ENCODE results near the gene PTGES3. TPM values are rescaled to one million over a fixed set of nuclear protein-coding genes. Genes with fewer than 3 reads are reported as not detected.
A peak's percentile ranks its signal among the peaks of the same experiment; 100 is the strongest.

PTGES3 gene
- polyA plus RNA-seq, 1 donor from 2014 or later, result 109 TPM

- peak overlapping the region; percentile 14 for H2AFZ ChIP-seq (ENCODE audit: low read depth, low read length)
- peak overlapping the region; percentile 44 for H3K4me2 ChIP-seq (ENCODE audit: low read length)
- H3K9me2 ChIP-seq (ENCODE audit: insufficient read depth, low read length), result no peaks in the 10 kb centered on the region
- H3K27ac ChIP-seq (ENCODE audit: low read length), result peak overlapping the region; percentile 60
- peaks cover 9% of the 10 kb centered on the region for H3F3A ChIP-seq (ENCODE audit: insufficient read depth, low read length, poor library complexity, severe bottlenecking)
- no peaks in the 10 kb centered on the region for H3K27me3 ChIP-seq (ENCODE audit: insufficient read depth, low read depth, low read length)
- H3K9me3 ChIP-seq (ENCODE audit: low read length), result no peaks in the 10 kb centered on the region
- H3K79me2 ChIP-seq (replicated peaks; ENCODE audit: insufficient read depth, low read length), result no peaks in the 10 kb centered on the region
- TF ChIP-seq RAD21 (conservative IDR thresholded peaks at IDR 0.05) (peak; percentile 73), POLR2AphosphoS5 (IDR thresholded peaks at IDR 0.05) (no peak), TAF1 (IDR thresholded peaks at IDR 0.05; ENCODE audit: low read depth) (no peak), EZH2 (IDR thresholded peaks at IDR 0.05; ENCODE audit: borderline replicate concordance, insufficient read depth, low read length, poor library complexity, severe bottlenecking) (no peak), SMC3 (conservative IDR thresholded peaks at IDR 0.05; ENCODE audit: poor library complexity) (peak; percentile 78), EP300 (conservative IDR thresholded peaks at IDR 0.05; ENCODE audit: poor library complexity, severe bottlenecking) (peak; percentile 16), MXI1 (conservative IDR thresholded peaks at IDR 0.05; ENCODE audit: poor library complexity, severe bottlenecking) (no peak)
- TF ChIP-seq, protein P1, sequence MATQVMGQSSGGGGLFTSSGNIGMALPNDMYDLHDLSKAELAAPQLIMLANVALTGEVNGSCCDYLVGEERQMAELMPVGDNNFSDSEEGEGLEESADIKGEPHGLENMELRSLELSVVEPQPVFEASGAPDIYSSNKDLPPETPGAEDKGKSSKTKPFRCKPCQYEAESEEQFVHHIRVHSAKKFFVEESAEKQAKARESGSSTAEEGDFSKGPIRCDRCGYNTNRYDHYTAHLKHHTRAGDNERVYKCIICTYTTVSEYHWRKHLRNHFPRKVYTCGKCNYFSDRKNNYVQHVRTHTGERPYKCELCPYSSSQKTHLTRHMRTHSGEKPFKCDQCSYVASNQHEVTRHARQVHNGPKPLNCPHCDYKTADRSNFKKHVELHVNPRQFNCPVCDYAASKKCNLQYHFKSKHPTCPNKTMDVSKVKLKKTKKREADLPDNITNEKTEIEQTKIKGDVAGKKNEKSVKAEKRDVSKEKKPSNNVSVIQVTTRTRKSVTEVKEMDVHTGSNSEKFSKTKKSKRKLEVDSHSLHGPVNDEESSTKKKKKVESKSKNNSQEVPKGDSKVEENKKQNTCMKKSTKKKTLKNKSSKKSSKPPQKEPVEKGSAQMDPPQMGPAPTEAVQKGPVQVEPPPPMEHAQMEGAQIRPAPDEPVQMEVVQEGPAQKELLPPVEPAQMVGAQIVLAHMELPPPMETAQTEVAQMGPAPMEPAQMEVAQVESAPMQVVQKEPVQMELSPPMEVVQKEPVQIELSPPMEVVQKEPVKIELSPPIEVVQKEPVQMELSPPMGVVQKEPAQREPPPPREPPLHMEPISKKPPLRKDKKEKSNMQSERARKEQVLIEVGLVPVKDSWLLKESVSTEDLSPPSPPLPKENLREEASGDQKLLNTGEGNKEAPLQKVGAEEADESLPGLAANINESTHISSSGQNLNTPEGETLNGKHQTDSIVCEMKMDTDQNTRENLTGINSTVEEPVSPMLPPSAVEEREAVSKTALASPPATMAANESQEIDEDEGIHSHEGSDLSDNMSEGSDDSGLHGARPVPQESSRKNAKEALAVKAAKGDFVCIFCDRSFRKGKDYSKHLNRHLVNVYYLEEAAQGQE (IDR thresholded peaks at IDR 0.05; ENCODE audit: borderline replicate concordance), result no peak
- TF ChIP-seq, protein P2, sequence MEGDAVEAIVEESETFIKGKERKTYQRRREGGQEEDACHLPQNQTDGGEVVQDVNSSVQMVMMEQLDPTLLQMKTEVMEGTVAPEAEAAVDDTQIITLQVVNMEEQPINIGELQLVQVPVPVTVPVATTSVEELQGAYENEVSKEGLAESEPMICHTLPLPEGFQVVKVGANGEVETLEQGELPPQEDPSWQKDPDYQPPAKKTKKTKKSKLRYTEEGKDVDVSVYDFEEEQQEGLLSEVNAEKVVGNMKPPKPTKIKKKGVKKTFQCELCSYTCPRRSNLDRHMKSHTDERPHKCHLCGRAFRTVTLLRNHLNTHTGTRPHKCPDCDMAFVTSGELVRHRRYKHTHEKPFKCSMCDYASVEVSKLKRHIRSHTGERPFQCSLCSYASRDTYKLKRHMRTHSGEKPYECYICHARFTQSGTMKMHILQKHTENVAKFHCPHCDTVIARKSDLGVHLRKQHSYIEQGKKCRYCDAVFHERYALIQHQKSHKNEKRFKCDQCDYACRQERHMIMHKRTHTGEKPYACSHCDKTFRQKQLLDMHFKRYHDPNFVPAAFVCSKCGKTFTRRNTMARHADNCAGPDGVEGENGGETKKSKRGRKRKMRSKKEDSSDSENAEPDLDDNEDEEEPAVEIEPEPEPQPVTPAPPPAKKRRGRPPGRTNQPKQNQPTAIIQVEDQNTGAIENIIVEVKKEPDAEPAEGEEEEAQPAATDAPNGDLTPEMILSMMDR (IDR thresholded peaks at IDR 0.05; ENCODE audit: poor library complexity, severe bottlenecking), result peak; percentile 87
- H3K9ac ChIP-seq (ENCODE audit: low read length), result peak overlapping the region; percentile 77
- no peaks in the 10 kb centered on the region for H3K36me3 ChIP-seq (ENCODE audit: insufficient read depth, low read length)
- H4K20me1 ChIP-seq (ENCODE audit: insufficient read depth), result no peaks in the 10 kb centered on the region
- peak overlapping the region; percentile 71 for H3K4me3 ChIP-seq (ENCODE audit: low read length)
Observed at GRCh38 chr12:56636675-56637540, 51.2 kb downstream of the PTGES3 start.

GRCh38 chr12:56635806-56636674, 52.0 kb downstream of the PTGES3 start:
- peak overlapping the region; percentile 14 for H2AFZ ChIP-seq (ENCODE audit: low read depth, low read length)
- no peaks in the 10 kb centered on the region for H3K79me2 ChIP-seq (replicated peaks; ENCODE audit: insufficient read depth, low read length)
- H3K4me3 ChIP-seq (ENCODE audit: low read length), result peak overlapping the region; percentile 71
- H3K9me2 ChIP-seq (ENCODE audit: insufficient read depth, low read length), result no peaks in the 10 kb centered on the region
- H3K36me3 ChIP-seq (ENCODE audit: insufficient read depth, low read length), result no peaks in the 10 kb centered on the region
- no peaks in the 10 kb centered on the region for H3K27me3 ChIP-seq (ENCODE audit: insufficient read depth, low read depth, low read length)
- no peaks in the 10 kb centered on the region for H4K20me1 ChIP-seq (ENCODE audit: insufficient read depth)
- H3K9ac ChIP-seq (ENCODE audit: low read length), result peak overlapping the region; percentile 77
- H3K27ac ChIP-seq (ENCODE audit: low read length), result peak overlapping the region; percentile 60
- H3K9me3 ChIP-seq (ENCODE audit: low read length), result no peaks in the 10 kb centered on the region
- no peak for TF ChIP-seq POLR2AphosphoS5 (IDR thresholded peaks at IDR 0.05)
- TF ChIP-seq EZH2 (IDR thresholded peaks at IDR 0.05; ENCODE audit: borderline replicate concordance, insufficient read depth, low read length, poor library complexity, severe bottlenecking), result no peak
- TF ChIP-seq, protein P1 (IDR thresholded peaks at IDR 0.05; ENCODE audit: borderline replicate concordance), result peak; percentile 22
- no peak for TF ChIP-seq EP300 (conservative IDR thresholded peaks at IDR 0.05; ENCODE audit: poor library complexity, severe bottlenecking)
- no peak for TF ChIP-seq MXI1 (conservative IDR thresholded peaks at IDR 0.05; ENCODE audit: poor library complexity, severe bottlenecking)
- H3K4me2 ChIP-seq (ENCODE audit: low read length), result peak overlapping the region; percentile 68
- H3F3A ChIP-seq (ENCODE audit: insufficient read depth, low read length, poor library complexity, severe bottlenecking), result peaks cover 9% of the 10 kb centered on the region
